Smooth muscle cell (in vitro differentiated cells): ENCODE measurements around the gene ZNF598. TPM values are rescaled to one million over a fixed set of nuclear protein-coding genes. Genes with fewer than 3 reads are reported as not detected.
"Not testable (repeated sequence)": the region's sequence is repeated elsewhere in the genome, so short reads cannot be mapped to it uniquely, and the experiment has no call there.

Source experiments
- DNase-seq: peaks from one replicate; lab custom pipeline; 2025; ENCODE audit not compliant: unreplicated experiment; lab: John Stamatoyannopoulos, UW
- H2AFZ ChIP-seq: fragments of 200-600 bp; sonication (generic); 2 replicates; pipeline ENCODE4 v1.6.0; 2016; ENCODE audit warnings: antibody characterized with exemption, low read depth, mild to moderate bottlenecking
- H3F3A ChIP-seq: fragments of 200-600 bp; sonication (generic); 2 replicates; pipeline ENCODE4 v1.6.0; 2017; ENCODE audit warnings: antibody characterized with exemption, low read depth
- H3K27ac ChIP-seq: fragments of 200-600 bp; sonication (generic); 2 replicates; pipeline ENCODE4 v1.5.1; 2016; ENCODE audit warnings: low read depth, mild to moderate bottlenecking
- H3K27me3 ChIP-seq: fragments of 200-600 bp; sonication (generic); 2 replicates; pipeline ENCODE4 v1.6.1; 2016; ENCODE audit warnings: low read depth, mild to moderate bottlenecking
- H3K36me3 ChIP-seq: fragments of 200-600 bp; sonication (generic); 2 replicates; pipeline ENCODE4 v1.5.1; 2016; ENCODE audit warnings: low read depth
- H3K4me1 ChIP-seq: fragments of 200-600 bp; sonication (generic); 2 replicates; pipeline ENCODE4 v1.5.1; 2016; ENCODE audit warnings: low read depth
- H3K4me2 ChIP-seq: fragments of 200-600 bp; sonication (generic); 2 replicates; pipeline ENCODE4 v1.6.0; 2016; ENCODE audit warnings: mild to moderate bottlenecking
- H3K4me3 ChIP-seq: fragments of 200-600 bp; sonication (generic); 2 replicates; pipeline ENCODE4 v1.5.1; 2016; ENCODE audit warnings: mild to moderate bottlenecking
- H3K79me2 ChIP-seq: fragments of 200-600 bp; sonication (generic); 2 replicates; pipeline ENCODE4 v1.6.0; 2016; ENCODE audit warnings: low read depth, mild to moderate bottlenecking
- H3K9ac ChIP-seq: fragments of 200-600 bp; sonication (generic); 2 replicates; pipeline ENCODE4 v1.6.0; 2016; ENCODE audit warnings: low read depth
- H3K9me3 ChIP-seq: fragments of 200-600 bp; sonication (generic); replicated peaks from 2 replicates; pipeline ENCODE4 v1.5.1; 2016; ENCODE audit warnings: low read depth
- H4K20me1 ChIP-seq: fragments of 200-600 bp; sonication (generic); 2 replicates; pipeline ENCODE4 v1.6.0; 2016; ENCODE audit warnings: low read depth
- WGBS: methylation state at CpG from one replicate; pipeline ENCODE4 v1.1.7; 2016; ENCODE audit warnings: low lambda C conversion rate; 5-methylcytosine and 5-hydroxymethylcytosine counted together
- polyA plus RNA-seq: library from polyadenylated mRNA; unstranded; fragments of >200 nt; fragmentation: Nextera tagmentation; extraction: Ambion mirVana; gene quantifications from 2 replicates; pipeline ENCODE4 v1.2.1, GENCODE V29; 2016
- total RNA-seq: library from RNA; depleted of rRNA; stranded (reverse); fragments of >200 nt; gene quantifications from 2 replicates; pipeline ENCODE4 v1.2.3, GENCODE V29; 2014
- TF ChIP-seq, protein P1 (sequence below): fragments of 200-600 bp; sonication (generic); IDR thresholded peaks from 2 replicates; pipeline ENCODE4 v1.5.1; 2017; ENCODE audit warnings: borderline replicate concordance, mild to moderate bottlenecking, antibody characterized with exemption; ENCODE audit not compliant: insufficient read depth, poor library complexity, severe bottlenecking

ZNF598 gene
- total and polyA plus RNA-seq, 2 experiments from 2014 or later, result 27.2 to 27.9 TPM

- TF ChIP-seq, protein P1, sequence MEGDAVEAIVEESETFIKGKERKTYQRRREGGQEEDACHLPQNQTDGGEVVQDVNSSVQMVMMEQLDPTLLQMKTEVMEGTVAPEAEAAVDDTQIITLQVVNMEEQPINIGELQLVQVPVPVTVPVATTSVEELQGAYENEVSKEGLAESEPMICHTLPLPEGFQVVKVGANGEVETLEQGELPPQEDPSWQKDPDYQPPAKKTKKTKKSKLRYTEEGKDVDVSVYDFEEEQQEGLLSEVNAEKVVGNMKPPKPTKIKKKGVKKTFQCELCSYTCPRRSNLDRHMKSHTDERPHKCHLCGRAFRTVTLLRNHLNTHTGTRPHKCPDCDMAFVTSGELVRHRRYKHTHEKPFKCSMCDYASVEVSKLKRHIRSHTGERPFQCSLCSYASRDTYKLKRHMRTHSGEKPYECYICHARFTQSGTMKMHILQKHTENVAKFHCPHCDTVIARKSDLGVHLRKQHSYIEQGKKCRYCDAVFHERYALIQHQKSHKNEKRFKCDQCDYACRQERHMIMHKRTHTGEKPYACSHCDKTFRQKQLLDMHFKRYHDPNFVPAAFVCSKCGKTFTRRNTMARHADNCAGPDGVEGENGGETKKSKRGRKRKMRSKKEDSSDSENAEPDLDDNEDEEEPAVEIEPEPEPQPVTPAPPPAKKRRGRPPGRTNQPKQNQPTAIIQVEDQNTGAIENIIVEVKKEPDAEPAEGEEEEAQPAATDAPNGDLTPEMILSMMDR, result no peak
- peaks cover 30% of the 10 kb centered on the region for H4K20me1 ChIP-seq
- peak overlapping the region; percentile 67 for H2AFZ ChIP-seq
- H3K4me2 ChIP-seq, result peak overlapping the region; percentile 99
- H3K27me3 ChIP-seq, result no peaks in the 10 kb centered on the region
- no peaks in the 10 kb centered on the region for H3K9me3 ChIP-seq
- H3K79me2 ChIP-seq, result peaks cover 25% of the 10 kb centered on the region
- no peak for DNase-seq
- 63% methylated on average over 14 of the region's 14 CpGs for WGBS
- H3K36me3 ChIP-seq, result no peaks in the 10 kb centered on the region
- peak overlapping the region; percentile 86 for H3K4me3 ChIP-seq
- no peak overlapping the region for H3K27ac ChIP-seq
- H3F3A ChIP-seq, result peaks cover 30% of the 10 kb centered on the region
- H3K4me1 ChIP-seq, result peaks cover 16% of the 10 kb centered on the region
- no peak overlapping the region for H3K9ac ChIP-seq
Observed at GRCh38 chr16:1958715-1959268, 50.8 kb downstream of the ZNF598 start.

- Histone ChIP-seq H3K79me2 (peaks cover 18% of the 10 kb centered on the region), H3F3A (peaks cover 24% of the 10 kb centered on the region), H4K20me1 (peaks cover 23% of the 10 kb centered on the region)
- H3K27ac ChIP-seq, H2AFZ ChIP-seq, DNase-seq, H3K4me2 ChIP-seq, H3K9me3 ChIP-seq, H3K27me3 ChIP-seq, H3K9ac ChIP-seq, H3K4me1 ChIP-seq, H3K4me3 ChIP-seq, H3K36me3 ChIP-seq: not testable (repeated sequence)
- WGBS, result 96% methylated on average over 20 of the region's 30 CpGs
Observed at GRCh38 chr16:1958143-1958491, 51.5 kb downstream of the ZNF598 start.

DNA sequence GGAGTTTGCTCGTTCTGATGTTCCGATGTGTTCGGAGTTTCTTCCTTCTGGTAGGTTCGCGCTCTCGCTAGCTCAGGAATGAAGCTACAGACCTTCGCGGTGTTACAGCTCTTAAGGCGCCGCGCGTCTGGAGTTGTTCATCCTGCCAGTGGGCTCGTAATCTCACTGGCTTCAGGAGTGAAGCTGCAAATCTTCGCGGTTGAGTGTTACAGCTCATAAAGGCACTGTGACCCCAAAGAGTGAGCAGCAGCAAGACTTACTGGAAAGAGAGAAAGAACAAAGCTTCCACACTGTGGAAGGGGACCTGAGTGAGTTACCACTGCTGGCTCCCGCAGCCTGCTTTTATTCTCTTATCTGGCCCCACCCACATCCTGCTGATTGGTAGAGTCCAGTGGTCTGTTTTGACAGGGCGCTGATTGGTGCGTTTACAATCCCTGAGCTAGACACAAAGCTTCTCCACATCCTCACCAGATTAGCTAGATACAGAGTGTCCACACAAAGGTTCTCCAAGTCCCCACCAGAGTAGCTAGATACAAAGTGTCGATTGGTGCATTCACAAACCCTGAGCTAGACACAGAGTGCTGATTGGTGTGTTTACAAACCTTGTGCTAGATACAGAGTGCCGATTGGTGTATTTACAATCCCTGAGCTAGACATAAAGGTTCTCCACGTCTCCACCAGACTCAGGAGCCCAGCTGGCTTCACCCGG lies 52.0 kb downstream of the ZNF598 start:
- H2AFZ ChIP-seq, H3K36me3 ChIP-seq, H3K9me3 ChIP-seq, H3K4me2 ChIP-seq, H3K4me3 ChIP-seq, H3K27me3 ChIP-seq, H3K27ac ChIP-seq, H3K4me1 ChIP-seq, DNase-seq, H3K9ac ChIP-seq: not testable (repeated sequence)
- 95% methylated on average over 21 of the region's 22 CpGs for WGBS
- Histone ChIP-seq H4K20me1 (peaks cover 18% of the 10 kb centered on the region), H3F3A (peaks cover 19% of the 10 kb centered on the region), H3K79me2 (peaks cover 13% of the 10 kb centered on the region)

DNA sequence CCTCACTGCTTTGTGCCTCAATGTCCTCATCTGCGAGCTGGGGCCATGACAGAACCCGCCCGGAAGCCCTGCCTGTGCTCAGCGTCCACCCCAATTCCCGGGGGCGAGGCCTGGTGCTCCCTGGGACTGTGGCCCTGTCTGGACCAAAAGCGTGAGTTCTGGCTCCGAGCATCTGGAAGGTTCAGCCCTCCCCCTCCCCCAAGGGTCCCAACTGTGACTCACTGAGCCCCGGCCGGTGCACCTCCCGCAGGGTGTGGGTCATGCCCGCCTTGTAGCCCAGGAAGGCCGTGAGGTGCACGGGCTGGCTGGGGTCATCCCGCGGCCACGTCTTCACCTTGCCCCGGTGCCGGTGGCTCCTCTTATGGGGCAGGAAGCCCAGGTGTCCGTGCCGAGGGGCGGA lies 55.9 kb downstream of the ZNF598 start:
- no peak for DNase-seq
- Histone ChIP-seq H3K36me3 (no peaks in the 10 kb centered on the region), H3K4me3 (no peak overlapping the region), H3K27ac (no peak overlapping the region), H3K27me3 (no peaks in the 10 kb centered on the region), H4K20me1 (no peaks in the 10 kb centered on the region), H3K9me3 (no peaks in the 10 kb centered on the region), H3K79me2 (no peaks in the 10 kb centered on the region), H2AFZ (no peak overlapping the region), H3K4me2 (no peak overlapping the region), H3F3A (no peaks in the 10 kb centered on the region), H3K4me1 (no peaks in the 10 kb centered on the region), H3K9ac (no peak overlapping the region)
- WGBS, result 97% methylated on average over 22 of the region's 22 CpGs
- TF ChIP-seq, protein P1, result no peak
